Measurements from ENCODE around the gene DIPK1B.

DIPK1B gene

GRCh38 chr9:136769710-136770191 lies 57.4 kb downstream of the DIPK1B start:
- peak; percentile 72 for DNase-seq (ENCODE audit: low spot score)

GRCh38 chr9:136771907-136772415 lies 59.6 kb downstream of the DIPK1B start:
- DNase-seq (ENCODE audit: low spot score) = no peak

- DNase-seq (ENCODE audit: low spot score) = no peak
Observed at GRCh38 chr9:136773386-136774044, 61.1 kb downstream of the DIPK1B start.

Measured in GM03348 (cell line).